Measurements from ENCODE around the gene IGHMBP2. TPM values are rescaled to one million over a fixed set of nuclear protein-coding genes. Genes with fewer than 3 reads are reported as not detected.

IGHMBP2 gene
- total RNA-seq, 1 experiment from 2014 or later, result 27.0 TPM

GRCh38 chr11:68978626-68978930 lies 74.9 kb downstream of the IGHMBP2 start:
- no peaks in the 10 kb centered on the region for H3K79me2 ChIP-seq (ENCODE audit: low read depth)
- no TSS peak for BruUV-seq (replicated peaks)
- no peaks in the 10 kb centered on the region for H3F3A ChIP-seq (ENCODE audit: insufficient read depth, low read depth)
- H3K27ac ChIP-seq, result no peak overlapping the region
- DNase-seq, result no peak
- no peaks in the 10 kb centered on the region; the same call in 1 of the 2 replicates for H3K9me3 ChIP-seq (ENCODE audit: insufficient read depth, low read depth)
- no peak overlapping the region for H2AFZ ChIP-seq
- no peaks in the 10 kb centered on the region for H3K36me3 ChIP-seq (ENCODE audit: low read depth)
- no peak overlapping the region for H3K4me2 ChIP-seq
- H4K20me1 ChIP-seq (ENCODE audit: insufficient read depth), result 0 out of 2 replicates have a peak, but pooled peaks cover 4% of the 10 kb centered on the region
- H3K9me2 ChIP-seq (ENCODE audit: insufficient read depth), result no peaks in the 10 kb centered on the region
- intact Hi-C loops (cut with micrococcal nuclease; ENCODE audit: unreplicated experiment), result no loop called here
- POLR2A ChIA-PET (ENCODE audit: unreplicated experiment), result no interaction called here
- TF ChIP-seq EZH2 (IDR thresholded peaks at IDR 0.05; ENCODE audit: low read depth) (no peak), CTCF (conservative IDR thresholded peaks at IDR 0.05) (no peak)
- H3K27me3 ChIP-seq (ENCODE audit: insufficient read depth, low read depth), result peaks cover 5% of the 10 kb centered on the region; the same call in 1 of the 2 replicates
- H3K4me3 ChIP-seq, result no peak overlapping the region
- no peaks in the 10 kb centered on the region for H3K4me1 ChIP-seq (replicated peaks; ENCODE audit: insufficient read depth)
- CTCF ChIA-PET, result no interaction called here

- CTCF ChIA-PET, result no interaction called here
- H3K4me3 ChIP-seq, result no peak overlapping the region
- intact Hi-C loops (cut with micrococcal nuclease; ENCODE audit: unreplicated experiment), result no loop called here
- H3K79me2 ChIP-seq (ENCODE audit: low read depth), result no peaks in the 10 kb centered on the region
- H3K9me2 ChIP-seq (ENCODE audit: insufficient read depth), result no peaks in the 10 kb centered on the region
- no peak overlapping the region for H3K4me2 ChIP-seq
- no peaks in the 10 kb centered on the region for H3F3A ChIP-seq (ENCODE audit: insufficient read depth, low read depth)
- no peak for DNase-seq
- no TSS peak for BruUV-seq (replicated peaks)
- POLR2A ChIA-PET (ENCODE audit: unreplicated experiment), result interaction anchor here (0.6 kb wide), 1 partner anchor 16 kb away, joined by 3 read pairs; no protein-coding TSS in a partner anchor
- H2AFZ ChIP-seq, result no peak overlapping the region
- H4K20me1 ChIP-seq (ENCODE audit: insufficient read depth), result 0 out of 2 replicates have a peak, but pooled peaks cover 4% of the 10 kb centered on the region
- no peaks in the 10 kb centered on the region for H3K36me3 ChIP-seq (ENCODE audit: low read depth)
- H3K9me3 ChIP-seq (ENCODE audit: insufficient read depth, low read depth), result no peaks in the 10 kb centered on the region; the same call in 1 of the 2 replicates
- peaks cover 6% of the 10 kb centered on the region for H3K27me3 ChIP-seq (ENCODE audit: insufficient read depth, low read depth)
- TF ChIP-seq CTCF (conservative IDR thresholded peaks at IDR 0.05), result no peak
- TF ChIP-seq EZH2 (IDR thresholded peaks at IDR 0.05; ENCODE audit: low read depth), result no peak
- no peak overlapping the region for H3K27ac ChIP-seq
- H3K4me1 ChIP-seq (replicated peaks; ENCODE audit: insufficient read depth), result no peaks in the 10 kb centered on the region
Measured at GRCh38 chr11:68978931-68979594, 75.4 kb downstream of the IGHMBP2 start.

DNA sequence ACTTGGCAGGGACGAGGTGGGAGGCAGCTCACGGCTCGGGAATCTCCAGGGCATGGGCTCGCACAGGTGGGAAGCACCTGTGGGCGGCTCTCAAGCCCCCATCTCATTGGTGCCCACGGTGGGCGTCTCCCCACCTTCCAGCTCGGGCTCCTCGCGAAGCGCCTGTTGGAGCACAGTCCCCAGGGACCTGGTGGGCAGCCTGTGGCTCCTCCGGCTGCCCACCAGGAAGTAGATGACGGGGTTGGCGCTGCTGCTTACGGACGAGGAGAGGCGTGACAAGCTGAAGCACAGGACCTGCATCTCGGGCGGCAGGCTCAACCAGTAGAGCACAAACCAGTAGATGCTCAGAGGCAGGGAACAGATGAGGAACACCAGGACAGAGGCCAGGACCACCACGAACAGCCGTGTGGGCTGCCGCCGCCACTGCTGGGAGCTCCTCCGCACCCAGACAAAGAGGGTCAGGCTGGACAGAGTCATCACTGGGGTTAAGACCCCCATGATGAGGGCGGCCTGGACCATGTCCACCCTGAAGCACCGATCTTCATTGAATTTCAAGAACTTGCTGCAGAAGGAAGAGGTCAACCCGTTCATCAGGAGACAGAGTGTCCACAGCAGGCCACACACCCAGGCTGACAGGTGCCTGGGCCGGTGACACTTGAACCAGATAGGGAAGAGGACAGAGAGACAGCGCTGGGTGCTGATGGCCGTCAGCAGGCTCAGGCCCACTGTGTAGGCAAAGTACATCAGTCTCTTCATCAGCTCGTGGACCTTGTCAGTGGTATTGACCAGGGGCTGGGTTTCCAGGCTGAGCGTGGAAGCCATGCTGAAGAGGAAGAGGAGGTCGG lies 76.5 kb downstream of the IGHMBP2 start:
- ChIA-PET CTCF (no interaction called here), POLR2A (ENCODE audit: unreplicated experiment) (interaction anchor here (0.6 kb wide), 1 partner anchor 14 kb away, joined by 3 read pairs; no protein-coding TSS in a partner anchor)
- intact Hi-C loops (cut with micrococcal nuclease; ENCODE audit: unreplicated experiment), result no loop called here
- H3K4me3 ChIP-seq, result no peak overlapping the region
- no peaks in the 10 kb centered on the region for H3K9me2 ChIP-seq (ENCODE audit: insufficient read depth)
- DNase-seq, result no peak
- no peaks in the 10 kb centered on the region for H3K36me3 ChIP-seq (ENCODE audit: low read depth)
- no peaks in the 10 kb centered on the region for H3K79me2 ChIP-seq (ENCODE audit: low read depth)
- H3K9me3 ChIP-seq (ENCODE audit: insufficient read depth, low read depth), result no peaks in the 10 kb centered on the region
- BruUV-seq (replicated peaks), result no TSS peak
- no peaks in the 10 kb centered on the region for H3K4me1 ChIP-seq (replicated peaks; ENCODE audit: insufficient read depth)
- H3K27ac ChIP-seq, result no peak overlapping the region
- TF ChIP-seq EZH2 (IDR thresholded peaks at IDR 0.05; ENCODE audit: low read depth) (no peak), CTCF (conservative IDR thresholded peaks at IDR 0.05) (no peak)
- peaks cover 15% of the 10 kb centered on the region for H3K27me3 ChIP-seq (ENCODE audit: insufficient read depth, low read depth)
- no peak overlapping the region for H3K4me2 ChIP-seq
- no peak overlapping the region for H2AFZ ChIP-seq
- 0 out of 2 replicates have a peak, but pooled peaks cover 4% of the 10 kb centered on the region for H4K20me1 ChIP-seq (ENCODE audit: insufficient read depth)
- H3F3A ChIP-seq (ENCODE audit: insufficient read depth, low read depth), result no peaks in the 10 kb centered on the region
